HUES64 (cell line): ENCODE results near the gene MYO10.

Source experiments
- H3K27ac ChIP-seq: 2 replicates; pipeline ENCODE4 v1.7.0; 2013; ENCODE audit warnings: low read depth, low read length, inconsistent platforms
- H3K27me3 ChIP-seq: 2 replicates; pipeline ENCODE4 v1.6.1; 2013; ENCODE audit warnings: mild to moderate bottlenecking, low read length; ENCODE audit not compliant: insufficient read depth
- H3K36me3 ChIP-seq: 2 replicates; pipeline ENCODE4 v1.6.1; 2013; ENCODE audit warnings: mild to moderate bottlenecking, low read length; ENCODE audit not compliant: insufficient read depth
- H3K4me1 ChIP-seq: 2 replicates; pipeline ENCODE4 v1.6.1; 2013; ENCODE audit warnings: mild to moderate bottlenecking, low read length, moderate library complexity; ENCODE audit not compliant: insufficient read depth
- H3K4me3 ChIP-seq: 2 replicates; pipeline ENCODE4 v1.5.1; 2013; ENCODE audit warnings: mild to moderate bottlenecking, low read length, moderate library complexity
- H3K9ac ChIP-seq: 2 replicates; pipeline ENCODE4 v1.6.1; 2013; ENCODE audit warnings: mild to moderate bottlenecking, low read depth, low read length
- H3K9me3 ChIP-seq: 2 replicates; pipeline ENCODE4 v1.6.1; 2013; ENCODE audit warnings: low read depth, low read length; ENCODE audit not compliant: insufficient read depth
- WGBS: fragments of 150-250, 120-280 bp; methylation state at CpG from one replicate; pipeline ENCODE4 v1.1.7; 2013; ENCODE audit warnings: missing lambda C conversion rate; 5-methylcytosine and 5-hydroxymethylcytosine counted together

MYO10 gene

DNA sequence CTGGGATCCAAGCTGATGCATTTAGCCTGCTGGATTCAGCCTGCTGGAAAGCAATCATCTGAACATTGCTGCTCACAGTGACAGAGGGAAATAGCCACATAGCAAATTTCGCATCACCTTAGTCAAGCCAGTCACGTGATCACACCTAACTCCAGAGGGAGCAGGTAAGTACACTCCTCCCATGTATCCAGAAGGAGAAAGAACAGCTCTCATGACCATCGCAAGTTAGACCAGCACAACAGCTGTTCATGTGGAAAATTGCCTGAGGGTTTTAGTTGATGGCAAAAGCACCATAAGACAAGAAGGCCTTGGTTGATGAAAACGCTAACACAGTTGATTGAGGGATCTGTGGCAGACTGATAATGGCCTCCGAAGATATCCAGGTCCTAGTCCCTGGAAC is 34.2 kb upstream of the MYO10 start:
- 93% methylated on average over 5 of the region's 5 CpGs for WGBS
- Histone ChIP-seq H3K27ac (no peak overlapping the region), H3K9ac (no peak overlapping the region), H3K27me3 (no peaks in the 10 kb centered on the region), H3K9me3 (no peaks in the 10 kb centered on the region), H3K4me1 (no peaks in the 10 kb centered on the region), H3K4me3 (no peak overlapping the region), H3K36me3 (no peaks in the 10 kb centered on the region)

DNA sequence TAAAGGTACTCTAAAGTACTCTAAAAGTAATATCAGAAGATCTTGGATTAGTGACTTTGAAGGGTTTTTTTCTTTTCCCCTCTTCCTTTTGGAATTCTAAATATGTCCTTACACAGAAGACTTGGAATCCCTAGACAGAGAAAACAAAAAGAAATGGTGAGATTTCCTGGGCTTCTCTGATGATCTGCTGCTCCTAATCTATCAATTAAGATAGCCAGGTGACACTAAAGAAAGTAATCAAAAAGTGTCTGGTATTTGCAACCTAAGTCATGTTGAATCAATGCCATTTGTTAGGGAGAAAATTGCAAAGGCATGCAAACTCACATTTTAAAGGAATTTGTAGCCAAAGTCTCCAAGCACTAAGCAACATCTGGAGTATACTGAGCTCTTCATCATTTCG is 29.5 kb upstream of the MYO10 start:
- Histone ChIP-seq H3K9ac (no peak overlapping the region), H3K36me3 (no peaks in the 10 kb centered on the region), H3K4me1 (no peaks in the 10 kb centered on the region), H3K27ac (no peak overlapping the region), H3K9me3 (no peaks in the 10 kb centered on the region), H3K4me3 (no peak overlapping the region), H3K27me3 (no peaks in the 10 kb centered on the region)
- 20% methylated on average over 1 of the region's 1 CpG for WGBS

DNA sequence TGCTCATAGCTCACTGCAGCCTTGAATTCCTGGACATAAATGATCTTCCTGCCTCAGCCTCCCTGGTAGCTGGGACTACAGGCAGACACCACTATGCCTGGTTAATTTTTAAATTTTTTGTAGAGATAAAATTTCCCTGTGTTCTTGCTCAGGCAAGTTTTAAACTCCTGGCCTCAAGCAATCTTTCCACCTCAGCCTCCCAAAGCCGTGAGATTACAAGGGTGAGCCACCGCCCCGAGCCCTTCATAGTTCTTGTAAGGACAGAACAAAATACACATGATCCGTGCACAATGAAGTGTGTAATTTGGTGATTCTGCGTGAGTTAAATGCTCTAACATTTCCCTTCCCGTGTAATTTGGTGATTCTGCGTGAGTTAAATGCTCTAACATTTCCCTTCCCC is 27.7 kb upstream of the MYO10 start:
- 97% methylated on average over 5 of the region's 7 CpGs for WGBS

DNA sequence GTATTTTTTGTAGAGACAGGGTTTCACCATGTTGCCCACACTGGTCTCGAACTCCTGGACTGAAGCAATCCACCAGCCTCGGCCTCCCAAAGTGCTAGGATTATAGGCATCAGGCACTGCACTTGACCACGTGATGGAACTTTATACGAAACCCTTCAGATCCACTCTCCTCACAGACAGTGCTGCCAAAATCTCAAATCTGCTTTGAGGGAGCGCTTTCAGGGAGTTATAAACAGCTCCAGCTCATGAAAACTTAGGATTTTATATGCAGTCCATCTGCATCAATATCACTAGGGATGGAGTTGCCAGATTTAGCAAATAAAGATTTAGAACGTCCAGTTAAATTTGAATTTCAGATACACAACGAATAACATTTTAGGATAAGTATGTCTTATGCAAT is 25.0 kb upstream of the MYO10 start:
- 91% methylated on average over 7 of the region's 7 CpGs for WGBS
- H3K36me3 ChIP-seq = no peaks in the 10 kb centered on the region
- H3K4me1 ChIP-seq = no peaks in the 10 kb centered on the region
- no peak overlapping the region for H3K27ac ChIP-seq
- H3K27me3 ChIP-seq = no peaks in the 10 kb centered on the region
- no peak overlapping the region for H3K4me3 ChIP-seq
- no peak overlapping the region for H3K9ac ChIP-seq
- no peaks in the 10 kb centered on the region for H3K9me3 ChIP-seq

More for the DNA sequence above, 27.7 kb upstream of the MYO10 start:
- no peak overlapping the region for H3K9ac ChIP-seq
- no peak overlapping the region for H3K4me3 ChIP-seq
- H3K4me1 ChIP-seq = no peaks in the 10 kb centered on the region
- H3K27me3 ChIP-seq = no peaks in the 10 kb centered on the region
- H3K9me3 ChIP-seq = no peaks in the 10 kb centered on the region
- H3K36me3 ChIP-seq = no peaks in the 10 kb centered on the region
- no peak overlapping the region for H3K27ac ChIP-seq

DNA sequence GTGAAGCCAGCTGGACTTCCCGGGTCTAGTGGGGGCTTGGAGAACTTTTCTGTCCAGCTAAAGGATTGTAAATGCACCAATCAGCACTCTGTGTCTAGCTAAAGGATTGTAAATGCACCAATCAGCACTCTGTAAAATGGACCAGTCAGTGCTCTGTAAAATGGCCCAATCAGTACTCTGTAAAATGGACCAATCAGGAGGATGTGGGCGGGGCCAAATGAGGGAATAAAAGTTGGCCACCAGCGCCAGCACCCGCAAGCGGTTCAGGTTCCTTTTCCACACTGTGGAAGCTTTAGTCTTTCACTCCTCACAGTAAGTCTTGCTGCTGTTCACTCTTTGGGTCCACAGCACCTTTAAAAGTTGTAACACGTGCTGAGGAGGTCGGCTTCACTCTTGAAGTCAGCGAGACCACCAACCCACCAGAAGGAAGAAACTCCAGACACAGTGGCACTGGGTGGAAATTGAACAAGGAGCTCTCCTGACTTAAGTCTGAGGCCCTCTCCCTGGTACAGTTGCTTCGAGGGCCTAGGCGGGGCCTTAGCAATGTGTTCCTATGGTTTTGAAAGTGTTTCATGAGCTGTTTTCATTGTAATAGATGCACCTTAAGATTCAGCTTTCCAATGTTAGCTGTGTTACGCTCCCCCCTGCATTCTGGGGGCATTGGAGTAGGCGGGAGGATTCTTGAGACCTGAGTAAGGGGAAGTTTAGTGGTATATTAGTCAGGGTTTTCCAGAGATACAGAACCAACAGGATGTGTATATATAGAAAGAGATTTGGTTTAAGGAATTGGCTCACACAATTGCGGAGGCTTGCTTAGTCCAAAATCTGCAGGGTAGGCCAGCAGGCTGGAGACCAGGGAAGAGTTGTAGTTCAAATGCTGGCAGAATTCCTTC is 21.5 kb upstream of the MYO10 start:
- no peak overlapping the region for H3K27ac ChIP-seq
- WGBS = 89% methylated on average over 13 of the region's 13 CpGs
- H3K4me3 ChIP-seq = no peak overlapping the region
- H3K9me3 ChIP-seq = no peaks in the 10 kb centered on the region
- H3K36me3 ChIP-seq = no peaks in the 10 kb centered on the region
- H3K27me3 ChIP-seq = no peaks in the 10 kb centered on the region
- no peak overlapping the region for H3K9ac ChIP-seq
- no peaks in the 10 kb centered on the region for H3K4me1 ChIP-seq

DNA sequence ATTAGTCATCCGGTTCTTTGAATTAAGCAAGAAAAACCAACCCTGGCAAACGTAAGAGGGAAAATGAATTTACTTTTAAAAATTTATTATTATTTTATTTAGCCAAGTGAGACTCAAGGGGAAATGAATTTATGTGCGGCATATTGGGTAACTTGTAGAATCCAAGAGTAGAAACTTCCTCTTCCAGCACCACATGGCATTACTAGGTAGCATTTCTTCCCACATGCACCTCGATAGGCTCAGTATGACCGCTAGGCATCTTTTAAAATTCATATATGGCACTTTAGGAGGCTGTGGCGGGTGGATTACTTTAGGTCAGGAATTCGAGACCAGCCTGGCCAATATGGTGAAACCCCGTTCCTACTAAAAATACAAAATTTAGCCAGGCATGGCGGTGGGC is 17.6 kb upstream of the MYO10 start:
- no peak overlapping the region for H3K4me3 ChIP-seq
- H3K27me3 ChIP-seq = no peaks in the 10 kb centered on the region
- H3K9me3 ChIP-seq = no peaks in the 10 kb centered on the region
- no peak overlapping the region for H3K27ac ChIP-seq
- no peaks in the 10 kb centered on the region for H3K36me3 ChIP-seq
- 96% methylated on average over 7 of the region's 9 CpGs for WGBS
- H3K9ac ChIP-seq = no peak overlapping the region
- H3K4me1 ChIP-seq = no peaks in the 10 kb centered on the region

DNA sequence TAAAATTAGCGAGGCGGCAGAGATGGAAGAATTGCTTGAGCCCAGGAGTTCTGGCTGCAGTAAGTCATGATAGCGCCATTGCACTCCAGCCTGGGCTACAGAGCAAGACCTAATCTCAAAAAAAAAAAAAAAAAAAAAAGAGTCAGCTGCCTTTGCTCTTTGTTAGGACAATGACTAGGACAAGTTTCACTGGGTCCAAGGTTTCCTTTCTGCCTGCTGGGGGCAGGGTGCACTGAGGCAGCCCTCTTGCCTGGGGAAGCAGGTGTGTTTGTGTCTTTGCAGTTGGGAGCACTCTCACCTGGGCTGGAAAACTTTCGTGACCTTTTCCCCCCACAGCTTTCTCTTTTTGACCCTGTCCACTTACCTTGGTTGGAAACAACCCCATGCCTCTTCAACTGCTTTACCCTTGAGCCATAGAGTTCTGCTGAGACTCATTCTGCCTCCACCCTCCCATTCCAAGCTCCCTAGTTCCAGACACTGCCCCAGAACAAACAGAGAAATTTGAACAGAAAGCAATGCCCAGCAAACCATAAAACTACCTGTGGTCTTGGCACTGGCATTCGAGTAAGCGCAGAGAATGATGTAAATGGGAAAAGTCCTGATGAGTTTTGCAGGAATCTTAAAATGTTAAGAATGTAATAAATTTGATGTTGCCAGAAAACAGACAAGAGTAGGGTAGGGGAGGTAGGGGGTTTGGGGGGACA is 17.0 kb upstream of the MYO10 start:
- Histone ChIP-seq H3K27me3 (no peaks in the 10 kb centered on the region), H3K36me3 (no peaks in the 10 kb centered on the region), H3K9ac (no peak overlapping the region), H3K4me1 (no peaks in the 10 kb centered on the region), H3K4me3 (no peak overlapping the region), H3K27ac (no peak overlapping the region), H3K9me3 (no peaks in the 10 kb centered on the region)
- 89% methylated on average over 6 of the region's 6 CpGs for WGBS

DNA sequence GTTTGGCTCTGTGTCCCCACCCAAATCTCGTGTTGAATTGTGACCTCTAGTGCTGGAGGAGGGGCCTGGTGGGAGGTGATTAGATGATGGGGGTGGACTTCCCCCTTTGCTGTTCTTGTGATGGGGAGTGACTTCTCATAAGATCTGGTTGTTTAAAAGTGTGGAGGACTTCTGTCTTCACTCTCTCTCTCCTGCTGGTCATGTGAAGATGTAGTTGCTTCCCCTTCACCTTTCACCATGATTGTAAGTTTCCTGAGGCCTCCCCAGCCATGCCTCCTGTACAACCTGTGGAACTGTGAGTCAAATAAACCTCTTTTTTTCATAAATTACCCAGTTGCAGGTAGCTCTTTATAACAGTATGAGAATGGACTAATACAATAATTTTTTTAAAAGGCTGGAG is 10.6 kb upstream of the MYO10 start:
- Histone ChIP-seq H3K36me3 (no peaks in the 10 kb centered on the region), H3K4me3 (no peak overlapping the region), H3K9me3 (0 out of 2 replicates have a peak, but pooled peaks cover 5% of the 10 kb centered on the region), H3K27me3 (no peaks in the 10 kb centered on the region), H3K27ac (no peak overlapping the region), H3K9ac (no peak overlapping the region), H3K4me1 (no peaks in the 10 kb centered on the region)
- 81% methylated on average over 1 of the region's 1 CpG for WGBS

DNA sequence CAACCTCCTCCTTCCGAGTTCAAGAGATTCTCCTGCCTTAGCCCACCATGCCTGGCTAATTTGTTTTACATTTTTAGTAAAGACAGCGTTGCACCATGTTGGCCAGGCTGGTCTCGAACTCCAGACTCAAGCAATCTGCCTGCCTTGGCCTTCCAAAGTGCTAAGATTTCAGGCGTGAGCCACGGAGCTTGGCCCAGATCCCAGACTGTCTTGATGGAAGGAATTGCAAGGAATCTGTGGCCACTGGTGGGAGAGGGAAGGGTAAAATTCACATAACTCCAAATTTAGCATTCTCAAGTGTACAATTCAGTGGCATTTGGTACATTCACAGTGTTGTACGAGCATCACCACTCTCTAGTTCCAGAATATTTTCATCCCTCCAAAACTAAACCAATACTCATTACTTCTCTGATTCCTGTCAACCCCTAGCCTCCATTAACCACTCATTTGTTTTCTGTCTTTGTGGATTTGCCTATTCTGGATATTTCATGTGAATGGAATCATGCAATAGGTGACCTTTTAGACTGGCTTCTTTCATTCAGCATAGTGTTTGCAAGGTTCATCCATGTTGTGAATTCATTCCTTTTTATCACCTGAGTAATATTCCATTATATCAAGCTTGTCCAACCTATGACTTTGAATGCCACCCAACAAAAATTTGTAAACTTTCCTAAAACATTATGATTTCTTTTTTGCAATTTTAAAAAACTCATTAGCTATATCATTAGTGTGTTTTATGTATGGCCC is 8.9 kb upstream of the MYO10 start:
- 96% methylated on average over 6 of the region's 6 CpGs for WGBS
- Histone ChIP-seq H3K4me1 (peaks cover 2% of the 10 kb centered on the region; the same call in 1 of the 2 replicates), H3K9ac (no peak overlapping the region), H3K4me3 (no peak overlapping the region), H3K36me3 (no peaks in the 10 kb centered on the region), H3K27me3 (no peaks in the 10 kb centered on the region), H3K27ac (no peak overlapping the region), H3K9me3 (0 out of 2 replicates have a peak, but pooled peaks cover 5% of the 10 kb centered on the region)

DNA sequence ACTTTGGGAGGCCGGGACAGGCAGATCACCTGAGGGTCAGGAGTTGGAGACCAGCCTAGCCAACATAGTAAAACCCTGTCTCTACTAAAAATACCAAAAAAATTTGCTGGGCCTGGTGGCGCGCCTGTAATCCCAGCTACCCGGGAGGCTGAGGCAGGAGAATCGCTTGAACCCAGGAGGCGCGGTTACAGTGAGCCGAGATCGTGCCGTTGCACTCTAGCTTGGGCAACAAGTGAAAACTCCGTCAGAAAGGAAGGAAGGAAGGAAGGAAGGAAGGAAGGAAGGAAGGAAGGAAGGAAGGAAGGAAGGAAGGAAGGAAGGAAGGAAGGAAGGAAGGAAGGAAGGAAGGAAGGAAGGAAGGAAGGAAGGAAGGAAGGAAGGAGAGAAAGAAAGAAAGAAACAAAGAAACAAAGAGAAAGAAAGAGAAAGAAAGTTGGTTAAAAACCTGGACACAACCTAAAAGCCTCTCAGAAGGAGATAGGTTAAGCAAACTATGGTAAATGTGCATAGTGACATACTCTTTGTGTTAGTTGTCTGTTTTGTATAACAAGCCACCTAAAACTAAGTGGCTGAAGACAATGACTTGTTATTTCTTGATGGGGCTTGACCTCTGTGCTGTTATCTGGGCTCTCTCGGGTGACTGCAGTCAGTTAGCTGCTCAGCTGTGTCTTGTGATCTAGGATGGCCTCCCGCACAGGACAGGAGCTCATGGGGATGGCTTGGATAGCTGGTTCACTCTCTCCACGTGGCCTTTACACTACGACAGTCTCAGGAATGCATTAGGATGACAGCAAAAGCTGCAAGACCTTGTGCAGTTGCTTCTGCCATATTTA is 8.0 kb upstream of the MYO10 start:
- 86% methylated on average over 15 of the region's 15 CpGs for WGBS
- H3K4me1 ChIP-seq = peaks cover 12% of the 10 kb centered on the region
- H3K36me3 ChIP-seq = no peaks in the 10 kb centered on the region
- H3K4me3 ChIP-seq = no peak overlapping the region
- 0 out of 2 replicates have a peak, but pooled peaks cover 5% of the 10 kb centered on the region for H3K9me3 ChIP-seq
- no peak overlapping the region for H3K9ac ChIP-seq
- no peaks in the 10 kb centered on the region; the same call in 1 of the 2 replicates for H3K27me3 ChIP-seq
- no peak overlapping the region for H3K27ac ChIP-seq
